GM06990 (cell line): ENCODE data around the gene PARD6G.

Experiments
- DNase-seq: peaks from one replicate; pipeline ENCODE4 v3.0.0-alpha.2; 2011; ENCODE audit not compliant: insufficient read length; ENCODE audit errors: extremely low read depth
- H3K27me3 ChIP-seq: replicated peaks from 2 replicates; pipeline ENCODE4 v1.6.0; 2011; ENCODE audit warnings: low read length; ENCODE audit not compliant: control insufficient read depth, insufficient read depth
- H3K36me3 ChIP-seq: 2 replicates; pipeline ENCODE4 v1.5.1; 2011; ENCODE audit warnings: low read length; ENCODE audit not compliant: control insufficient read depth, insufficient read depth
- H3K4me3 ChIP-seq: replicated peaks from 2 replicates; pipeline ENCODE4 v1.5.1; 2011; ENCODE audit warnings: low read depth, mild to moderate bottlenecking, control low read depth, low read length
- TF ChIP-seq, protein P1 (sequence below): IDR thresholded peaks from 2 replicates; pipeline ENCODE4 v1.5.1; 2011; ENCODE audit warnings: low read length, control low read depth, mild to moderate bottlenecking, inconsistent platforms; ENCODE audit not compliant: insufficient read depth, poor library complexity, severe bottlenecking

The PARD6G gene

DNA sequence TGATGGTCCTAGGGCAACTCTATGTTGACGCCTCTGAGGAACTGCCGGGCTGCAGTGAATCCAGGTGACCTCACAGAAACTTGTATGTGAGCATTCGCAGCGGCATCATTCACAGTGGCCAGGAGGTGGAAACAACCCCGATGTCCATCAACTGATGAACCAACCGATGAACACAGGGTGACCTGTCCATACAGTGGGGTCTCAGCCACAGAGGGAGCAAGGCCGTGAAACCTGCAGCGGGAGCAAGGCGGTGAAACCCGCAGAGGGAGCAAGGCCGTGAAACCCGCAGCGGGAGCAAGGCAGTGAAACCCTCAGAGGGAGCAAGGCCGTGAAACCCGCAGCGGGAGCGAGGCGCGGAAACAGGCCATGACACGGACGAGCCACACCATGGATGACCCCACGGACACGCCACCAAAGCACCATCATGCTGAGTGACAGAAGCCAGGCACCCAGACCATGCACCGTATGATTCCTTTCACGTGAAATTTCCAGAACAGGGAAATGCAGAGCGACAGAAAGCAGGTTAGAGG is 63.0 kb downstream of the PARD6G start:
- H3K27me3 ChIP-seq = no peaks in the 10 kb centered on the region; the same call in 1 of the 2 replicates

GRCh38 chr18:80183273-80184050 is 63.9 kb downstream of the PARD6G start:
- no peaks in the 10 kb centered on the region for H3K36me3 ChIP-seq
- TF ChIP-seq, protein P1, sequence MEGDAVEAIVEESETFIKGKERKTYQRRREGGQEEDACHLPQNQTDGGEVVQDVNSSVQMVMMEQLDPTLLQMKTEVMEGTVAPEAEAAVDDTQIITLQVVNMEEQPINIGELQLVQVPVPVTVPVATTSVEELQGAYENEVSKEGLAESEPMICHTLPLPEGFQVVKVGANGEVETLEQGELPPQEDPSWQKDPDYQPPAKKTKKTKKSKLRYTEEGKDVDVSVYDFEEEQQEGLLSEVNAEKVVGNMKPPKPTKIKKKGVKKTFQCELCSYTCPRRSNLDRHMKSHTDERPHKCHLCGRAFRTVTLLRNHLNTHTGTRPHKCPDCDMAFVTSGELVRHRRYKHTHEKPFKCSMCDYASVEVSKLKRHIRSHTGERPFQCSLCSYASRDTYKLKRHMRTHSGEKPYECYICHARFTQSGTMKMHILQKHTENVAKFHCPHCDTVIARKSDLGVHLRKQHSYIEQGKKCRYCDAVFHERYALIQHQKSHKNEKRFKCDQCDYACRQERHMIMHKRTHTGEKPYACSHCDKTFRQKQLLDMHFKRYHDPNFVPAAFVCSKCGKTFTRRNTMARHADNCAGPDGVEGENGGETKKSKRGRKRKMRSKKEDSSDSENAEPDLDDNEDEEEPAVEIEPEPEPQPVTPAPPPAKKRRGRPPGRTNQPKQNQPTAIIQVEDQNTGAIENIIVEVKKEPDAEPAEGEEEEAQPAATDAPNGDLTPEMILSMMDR = no peak
- no peaks in the 10 kb centered on the region; the same call in 1 of the 2 replicates for H3K27me3 ChIP-seq
- no peak overlapping the region for H3K4me3 ChIP-seq
- DNase-seq = no peak

More for the DNA sequence above, 63.0 kb downstream of the PARD6G start:
- Histone ChIP-seq H3K4me3 (no peak overlapping the region), H3K36me3 (no peaks in the 10 kb centered on the region)
- TF ChIP-seq, protein P1 = no peak
- no peak for DNase-seq

- Histone ChIP-seq H3K36me3 (no peaks in the 10 kb centered on the region), H3K27me3 (no peaks in the 10 kb centered on the region; the same call in 1 of the 2 replicates)
- TF ChIP-seq, protein P1 = no peak
Observed at GRCh38 chr18:80182855-80183254, 64.5 kb downstream of the PARD6G start.

GRCh38 chr18:80181642-80182461 is 65.5 kb downstream of the PARD6G start:
- Histone ChIP-seq H3K4me3 (no peak overlapping the region), H3K36me3 (no peaks in the 10 kb centered on the region), H3K27me3 (no peaks in the 10 kb centered on the region; the same call in 1 of the 2 replicates)
- TF ChIP-seq, protein P1 = no peak
- no peak for DNase-seq

More at GRCh38 chr18:80182855-80183254, 64.5 kb downstream of the PARD6G start:
- no peak overlapping the region for H3K4me3 ChIP-seq
- DNase-seq = no peak

DNA sequence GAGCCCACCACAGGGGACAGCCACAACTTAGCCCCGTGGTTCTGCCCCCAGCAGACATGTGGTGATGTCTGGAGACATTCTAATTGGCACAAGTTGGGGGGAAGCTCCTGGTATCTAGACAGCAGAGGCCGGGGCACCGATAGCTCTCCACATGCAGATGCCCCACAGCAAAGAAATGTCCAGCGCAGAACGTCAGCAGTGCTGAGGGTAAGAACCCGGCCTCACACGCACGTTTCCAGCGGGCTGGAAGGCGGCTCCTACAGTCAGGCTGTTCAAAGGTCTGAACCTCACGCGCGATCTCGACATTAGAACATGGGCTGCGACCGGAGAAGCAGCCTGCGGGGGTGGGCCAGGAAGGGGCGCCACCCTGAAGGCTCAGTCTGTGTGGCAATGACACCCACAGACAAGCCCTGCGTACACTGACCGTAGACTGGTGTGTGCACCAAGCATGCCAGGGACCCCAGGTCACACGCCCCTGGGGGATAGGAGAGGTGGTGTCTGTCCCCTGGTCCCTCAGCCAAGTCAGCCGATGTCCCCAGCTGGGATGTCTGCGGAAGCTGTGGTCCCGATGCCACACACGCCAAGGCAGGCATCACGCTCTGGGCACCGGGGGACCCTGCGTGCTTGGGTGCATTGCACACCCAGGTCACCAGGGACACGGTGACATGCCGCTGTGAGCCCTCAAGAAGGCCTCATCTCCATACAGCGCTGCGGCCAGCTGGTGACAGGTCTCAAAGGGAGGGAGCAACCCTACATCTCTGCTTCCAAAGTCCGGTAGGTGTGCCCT is 66.3 kb downstream of the PARD6G start:
- Histone ChIP-seq H3K27me3 (no peaks in the 10 kb centered on the region; the same call in 1 of the 2 replicates), H3K36me3 (no peaks in the 10 kb centered on the region), H3K4me3 (no peak overlapping the region)
- TF ChIP-seq, protein P1 = no peak
- no peak for DNase-seq
